HG03571 (cell line): ENCODE results near the gene SLC15A4.
A peak's percentile ranks its signal among the peaks of the same experiment; 100 is the strongest.
"Not testable (repeated sequence)": the region's sequence is repeated elsewhere in the genome, so short reads cannot be mapped to it uniquely, and the experiment has no call there.

Source experiments
- ATAC-seq: cut with Tn5 transposase; IDR thresholded peaks from one replicate; pipeline ENCODE4 v1.9.1; 2021; ENCODE audit not compliant: unreplicated experiment

Gene SLC15A4

GRCh38 chr12:128814411-128815261, 9.1 kb downstream of the SLC15A4 start:
- ATAC-seq: no peak

GRCh38 chr12:128813883-128814282, 9.9 kb downstream of the SLC15A4 start:
- ATAC-seq: peak; percentile 25

- ATAC-seq: no peak
Observed at GRCh38 chr12:128813392-128813791, 10.4 kb downstream of the SLC15A4 start.

- ATAC-seq: no peak
Observed at GRCh38 chr12:128811806-128812205, 12.0 kb downstream of the SLC15A4 start.

GRCh38 chr12:128810182-128811127, 13.3 kb downstream of the SLC15A4 start:
- peak; percentile 67 for ATAC-seq

- no peak for ATAC-seq
Observed at GRCh38 chr12:128808651-128809050, 15.1 kb downstream of the SLC15A4 start.

- ATAC-seq: no peak
Observed at GRCh38 chr12:128807161-128807724, 16.5 kb downstream of the SLC15A4 start.

- ATAC-seq: no peak
Observed at GRCh38 chr12:128806573-128806972, 17.2 kb downstream of the SLC15A4 start.

GRCh38 chr12:128805406-128805805, 18.4 kb downstream of the SLC15A4 start:
- ATAC-seq: not testable (repeated sequence)

- no peak for ATAC-seq
Observed at GRCh38 chr12:128804762-128805161, 19.0 kb downstream of the SLC15A4 start.

- no peak for ATAC-seq
Observed at GRCh38 chr12:128803788-128804187, 20.0 kb downstream of the SLC15A4 start.

GRCh38 chr12:128802756-128803155, 21.0 kb downstream of the SLC15A4 start:
- no peak for ATAC-seq

- no peak for ATAC-seq
Observed at GRCh38 chr12:128801879-128802391, 21.8 kb downstream of the SLC15A4 start.

- no peak for ATAC-seq
Observed at GRCh38 chr12:128800606-128801005, 23.2 kb downstream of the SLC15A4 start.

GRCh38 chr12:128798571-128799341, 25.0 kb downstream of the SLC15A4 start:
- ATAC-seq: peak; percentile 29

- peak; percentile 36 for ATAC-seq
Observed at GRCh38 chr12:128797119-128798118, 26.3 kb downstream of the SLC15A4 start.

GRCh38 chr12:128796439-128797118, 27.2 kb downstream of the SLC15A4 start:
- no peak for ATAC-seq

GRCh38 chr12:128795530-128796361, 28.0 kb downstream of the SLC15A4 start:
- no peak for ATAC-seq
